K562 (cell line): ENCODE measurements around the gene HSPA2. TPM values are rescaled to one million over a fixed set of nuclear protein-coding genes. Genes with fewer than 3 reads are reported as not detected.

Experiments
- ARID2 ChIP-seq: fragments of 450-650 bp; IDR thresholded peaks from 2 replicates; pipeline ENCODE4 v1.6.1; 2017; ENCODE audit warnings: antibody characterized with exemption, mild to moderate bottlenecking
- ASH1L ChIP-seq: fragments of 450-650 bp; IDR thresholded peaks from 2 replicates; pipeline ENCODE4 v1.6.1; 2018; ENCODE audit warnings: borderline replicate concordance, mild to moderate bottlenecking, low read depth; ENCODE audit not compliant: partially characterized antibody
- ATF2 ChIP-seq: sonication (generic); formaldehyde crosslinking; IDR thresholded peaks from 2 replicates; pipeline ENCODE4 v1.8.1; 2022; ENCODE audit warnings: missing genetic modification reagents
- CHAMP1 ChIP-seq: fragments of 450-650 bp; IDR thresholded peaks from 2 replicates; pipeline ENCODE4 v1.6.1; 2016; ENCODE audit warnings: mild to moderate bottlenecking
- HINFP ChIP-seq: fragments of 450-650 bp; conservative IDR thresholded peaks from 2 replicates; pipeline ENCODE4 v1.6.1; 2016; ENCODE audit warnings: missing genetic modification characterization, low read depth, mild to moderate bottlenecking, control low read depth, missing compliant biosample characterization
- HOMEZ ChIP-seq: fragments of 250-450 bp; sonication (Bioruptor Pico); IDR thresholded peaks from 2 replicates; pipeline ENCODE4 v1.4.0; 2020; ENCODE audit warnings: mild to moderate bottlenecking, moderate library complexity
- MTA3 ChIP-seq: fragments of 450-650 bp; formaldehyde crosslinking; IDR thresholded peaks from 2 replicates; pipeline ENCODE4 v1.6.1; 2017; ENCODE audit warnings: mild to moderate bottlenecking, borderline replicate concordance
- PBX2 ChIP-seq, 2 experiments: IDR thresholded peaks in 1 of 2; conservative IDR thresholded peaks in 1 of 2; 2 replicates each; pipeline ENCODE4 v1.6.1; 2016; ENCODE audit warnings: low read depth in 2 of 2, mild to moderate bottlenecking in 1 of 2, missing compliant biosample characterization in 1 of 2, missing genetic modification characterization in 1 of 2, moderate library complexity in 1 of 2
- RFX1 ChIP-seq: fragments of 450-650 bp; IDR thresholded peaks from 2 replicates; pipeline ENCODE4 v1.6.1; 2016; ENCODE audit warnings: mild to moderate bottlenecking, moderate library complexity
- ZEB2 ChIP-seq: fragments of 450-650 bp; IDR thresholded peaks from 2 replicates; pipeline ENCODE4 v1.6.1; 2016
- ZNF316 ChIP-seq: fragments of 450-650 bp; IDR thresholded peaks from 2 replicates; pipeline ENCODE4 v1.6.1; 2016
- ZNF551 ChIP-seq: fragments of 250-450 bp; sonication (Bioruptor Pico); IDR thresholded peaks from 2 replicates; pipeline ENCODE4 v1.5.0; 2021; ENCODE audit warnings: mild to moderate bottlenecking, moderate library complexity
- polyA plus RNA-seq, 8 experiments: library from polyadenylated mRNA; depleted of rRNA in 4 of 8; stranded (reverse) in 5 of 8; unstranded in 3 of 8; fragments of >200 nt; fragmentation: Nextera tagmentation in 2 of 8; fragmentation: Illumina TruSeq in 1 of 8; extraction: Ambion mirVana in 2 of 8; extraction: Trizol in 1 of 8; gene quantifications; 2 replicates each; pipeline versions ENCODE4 v1.2.1 to v1.2.3, GENCODE V29; 2011 to 2014; ENCODE audit warnings: inconsistent platforms in 1 of 8, missing spikeins in 1 of 8
- total RNA-seq, 7 experiments: library from RNA; depleted of rRNA in 6 of 7; stranded (reverse); fragments of >200 nt in 6 of 7; fragmentation: Illumina TruSeq in 2 of 7; extraction: Trizol in 2 of 7; gene quantifications; 2 replicates each; pipeline versions ENCODE4 v1.2.1 to v1.2.3, GENCODE V29; 2011 to 2021; ENCODE audit warnings: low replicate concordance in 1 of 7

HSPA2 gene
- total and polyA plus RNA-seq, 9 of the 15 experiments (the other 6 are each of a cell fraction or from before 2014, with no cell fraction given), result not detected

GRCh38 chr14:64584190-64584589, 43.6 kb downstream of the HSPA2 start (continued):
- TF ChIP-seq HOMEZ (CRISPR knock-in tag), result no peak
- no peak for TF ChIP-seq ARID2
- TF ChIP-seq ZNF316, result no peak
- no peak for TF ChIP-seq ATF2 (CRISPR knock-in tag)
- no peak for TF ChIP-seq ASH1L
- no peak for TF ChIP-seq RFX1
- TF ChIP-seq CHAMP1, result no peak
- no peak for TF ChIP-seq ZNF551 (CRISPR knock-in tag)
- TF ChIP-seq HINFP, result no peak
- TF ChIP-seq PBX2 (CRISPR knock-in tag; IDR thresholded peaks at IDR 0.05; ENCODE audit: low read depth), result no peak
- TF ChIP-seq PBX2 (tag; conservative IDR thresholded peaks at IDR 0.05; ENCODE audit: low read depth), result no peak
- TF ChIP-seq ZEB2, result no peak
- TF ChIP-seq MTA3, result no peak
